CD4-positive, alpha-beta T cell treated with Interferon alpha-2 for 1 hour (primary cell): Measurements from ENCODE around the gene KCNIP4.

ENCODE experiments used
- DNase-seq, 2 donors: peaks; one replicate each; pipeline ENCODE4 v3.0.0-alpha.2; 2020 to 2022

The KCNIP4 gene

DNA sequence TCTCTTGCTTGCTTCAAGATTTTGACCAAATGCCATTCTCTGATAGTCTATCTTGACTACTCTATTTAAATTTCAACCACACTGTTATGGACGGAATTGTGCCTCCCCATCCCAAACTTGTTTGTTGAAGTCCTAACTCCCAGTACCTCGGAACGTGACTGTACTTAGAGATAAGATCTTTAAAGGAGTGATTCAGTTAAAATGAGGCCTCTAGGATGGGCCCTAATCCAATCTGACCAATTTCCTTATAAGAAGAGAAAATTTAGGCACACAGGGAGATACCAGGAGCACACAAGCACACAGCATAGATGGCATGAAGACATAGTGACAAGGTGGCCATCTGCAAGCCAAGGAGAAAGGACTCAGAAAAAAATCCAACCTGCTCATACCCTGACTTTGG lies 269.9 kb downstream of the KCNIP4 start:
- no peak for DNase-seq

DNA sequence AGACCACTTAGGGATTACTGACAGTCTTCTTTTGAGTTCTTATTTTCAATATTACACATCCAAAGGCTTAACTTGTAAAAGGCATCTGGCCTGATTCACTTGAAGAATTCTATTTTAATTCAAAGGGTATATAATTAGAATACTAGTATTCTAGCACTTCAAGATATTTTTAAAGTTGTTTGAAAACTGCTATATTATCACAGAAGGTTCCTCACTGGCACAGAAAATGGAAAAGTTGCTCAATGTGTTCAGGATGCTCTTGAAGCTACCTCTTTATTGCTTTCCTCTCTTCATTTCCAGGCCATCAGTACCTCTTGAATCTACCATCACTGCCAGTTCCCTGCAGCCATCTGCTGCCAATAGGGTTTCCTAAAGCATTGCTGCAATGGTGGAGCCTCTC lies 271.4 kb downstream of the KCNIP4 start:
- no peak for DNase-seq

- no peak for DNase-seq
These were observed 284.2 kb downstream of the KCNIP4 start for GRCh38 chr4:21664355-21664754.

GRCh38 chr4:21656832-21657231 lies 291.7 kb downstream of the KCNIP4 start:
- DNase-seq, result no peak

DNA sequence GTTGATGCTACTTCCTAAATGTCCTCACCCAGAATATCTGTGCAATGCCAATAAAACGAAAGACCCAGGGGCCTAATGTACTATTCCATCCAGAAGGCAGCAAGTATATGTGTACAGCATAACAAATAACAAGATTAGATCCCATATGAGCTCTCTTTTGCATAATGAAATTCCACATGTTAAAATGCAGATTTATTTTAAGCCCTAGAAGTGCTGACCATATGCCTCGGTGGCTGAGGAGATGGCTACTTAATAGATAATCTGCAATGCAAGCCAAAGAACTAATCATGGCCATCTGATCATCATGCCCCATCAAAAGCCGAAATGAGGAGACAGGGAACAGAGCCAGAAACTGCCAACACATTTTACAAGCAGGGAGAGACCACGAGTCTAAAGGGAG lies 293.5 kb downstream of the KCNIP4 start:
- DNase-seq, result no peak

- no peak for DNase-seq
These were observed 295.9 kb downstream of the KCNIP4 start for GRCh38 chr4:21652508-21653231.

GRCh38 chr4:21649391-21650090 lies 299.0 kb downstream of the KCNIP4 start:
- no peak for DNase-seq

DNA sequence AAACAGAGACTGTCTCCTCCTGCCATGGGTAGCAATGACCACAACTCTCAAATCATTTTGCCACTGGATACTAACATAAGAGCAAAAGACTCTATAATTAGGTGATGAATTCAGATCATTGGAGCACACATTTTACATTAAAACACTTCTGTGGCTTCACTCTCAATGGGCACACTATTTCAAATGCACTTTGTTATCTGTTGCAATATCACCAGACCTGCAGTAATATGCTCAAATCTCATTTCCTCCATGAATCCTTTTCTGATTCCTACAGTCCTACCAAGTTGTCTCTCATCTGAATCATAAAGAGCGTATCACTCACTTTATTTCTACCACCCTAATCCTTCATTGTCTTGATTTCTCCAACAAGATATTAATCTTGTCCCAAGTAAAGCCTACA lies 302.8 kb downstream of the KCNIP4 start:
- DNase-seq, result no peak

- no peak for DNase-seq
These were observed 306.9 kb downstream of the KCNIP4 start for GRCh38 chr4:21641696-21642095.

DNA sequence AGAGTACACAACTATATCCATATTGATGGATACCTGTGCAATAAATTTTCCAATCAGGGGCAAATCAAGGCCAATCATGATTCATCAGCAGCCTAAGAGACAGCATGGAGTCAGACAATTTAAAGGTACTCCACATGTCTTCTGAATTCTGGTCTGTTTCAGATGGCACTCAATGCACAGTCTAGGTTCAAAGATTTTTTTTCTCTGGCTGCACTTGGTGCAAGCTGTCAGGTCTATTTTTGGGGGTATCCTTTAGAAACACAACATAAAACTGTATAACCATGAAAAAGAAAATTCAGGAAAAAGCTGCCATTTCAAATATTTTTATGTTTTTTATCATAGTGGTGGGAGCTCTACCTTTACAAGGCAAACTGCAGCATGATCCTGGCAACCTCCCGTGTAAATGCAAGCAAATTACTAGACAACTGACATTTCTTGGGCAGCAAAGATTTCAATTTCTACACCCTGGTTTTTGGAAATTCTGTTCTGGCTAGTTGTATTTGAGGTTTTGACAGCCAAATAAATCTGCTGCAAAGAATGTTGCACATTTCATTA lies 310.3 kb downstream of the KCNIP4 start:
- no peak for DNase-seq

DNA sequence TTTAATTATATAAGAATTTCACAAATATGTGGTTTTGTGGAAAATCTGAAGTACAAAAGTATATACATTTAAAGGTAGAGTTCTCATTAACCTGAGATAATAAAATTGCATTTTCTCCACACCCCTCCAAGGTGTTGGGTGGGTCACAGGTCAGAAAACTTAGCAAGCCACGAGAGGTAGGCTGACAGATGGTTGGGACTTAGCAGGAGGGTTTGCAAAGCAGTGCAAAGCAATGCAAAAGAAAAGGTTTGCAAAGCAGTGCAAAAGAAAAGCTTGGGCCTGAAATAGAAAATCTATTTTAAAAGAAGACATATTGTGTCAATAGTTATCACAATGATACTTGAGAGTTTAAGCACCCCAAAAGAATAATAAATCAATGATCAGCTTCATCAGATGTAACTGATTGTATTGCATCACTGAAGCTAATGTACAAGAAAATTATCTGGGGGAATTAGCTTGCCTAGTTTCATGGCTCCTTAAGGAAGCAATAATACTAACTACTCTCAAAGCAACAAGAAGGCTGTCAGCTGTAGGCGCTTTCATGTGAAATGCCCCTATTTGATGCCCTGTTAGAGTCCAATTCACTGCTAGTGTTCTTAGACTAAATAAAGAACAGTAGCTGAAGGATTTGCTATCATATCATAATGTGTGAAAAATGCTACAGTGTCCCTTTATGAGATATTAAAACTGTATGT lies 319.5 kb downstream of the KCNIP4 start:
- DNase-seq, result no peak

DNA sequence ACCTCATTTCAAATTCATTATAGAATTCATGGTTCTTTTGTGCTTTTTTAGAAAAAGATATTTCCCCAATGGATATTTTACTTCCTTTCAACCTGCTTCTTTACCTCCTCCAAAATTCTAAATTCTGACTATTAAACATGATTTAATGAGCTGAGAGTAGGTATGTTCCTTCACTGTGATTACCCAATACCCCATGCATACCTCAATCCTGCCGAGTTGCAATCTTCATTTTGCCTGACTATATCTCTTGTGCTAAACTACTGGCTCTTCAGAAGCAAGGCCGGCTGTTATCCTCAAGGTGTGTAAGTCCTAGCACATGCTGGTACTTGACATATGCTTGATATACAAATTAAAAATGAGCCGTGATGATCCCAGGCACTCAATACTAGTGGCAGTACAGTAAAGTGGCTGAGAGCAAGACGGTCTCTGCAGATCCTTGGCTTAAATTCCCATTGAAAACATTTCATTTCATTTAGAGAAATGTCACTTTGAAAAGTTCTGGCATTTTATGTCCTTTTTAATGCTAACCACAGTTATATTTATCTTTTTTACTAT lies 320.4 kb downstream of the KCNIP4 start:
- DNase-seq, result no peak

DNA sequence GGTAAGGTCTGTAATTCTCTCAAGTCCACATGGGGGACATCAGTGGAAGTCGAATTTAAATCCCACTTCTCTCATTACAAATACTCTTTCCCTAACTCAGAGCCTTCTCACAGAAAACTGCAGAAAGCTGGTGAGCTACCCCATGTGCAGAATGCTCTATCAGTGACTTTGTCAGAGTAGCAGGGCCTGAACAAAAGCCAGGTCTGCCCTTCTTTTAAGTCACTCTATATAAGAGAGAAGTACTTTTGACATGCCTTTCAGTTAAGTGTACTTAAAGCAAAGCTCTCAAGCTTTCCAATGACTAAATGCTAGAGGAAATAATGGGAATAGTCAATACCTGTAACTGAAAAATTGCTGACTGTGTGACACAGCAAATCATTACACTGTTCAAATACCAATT lies 323.1 kb downstream of the KCNIP4 start:
- no peak for DNase-seq

GRCh38 chr4:21605006-21605405 lies 343.6 kb downstream of the KCNIP4 start:
- no peak for DNase-seq

DNA sequence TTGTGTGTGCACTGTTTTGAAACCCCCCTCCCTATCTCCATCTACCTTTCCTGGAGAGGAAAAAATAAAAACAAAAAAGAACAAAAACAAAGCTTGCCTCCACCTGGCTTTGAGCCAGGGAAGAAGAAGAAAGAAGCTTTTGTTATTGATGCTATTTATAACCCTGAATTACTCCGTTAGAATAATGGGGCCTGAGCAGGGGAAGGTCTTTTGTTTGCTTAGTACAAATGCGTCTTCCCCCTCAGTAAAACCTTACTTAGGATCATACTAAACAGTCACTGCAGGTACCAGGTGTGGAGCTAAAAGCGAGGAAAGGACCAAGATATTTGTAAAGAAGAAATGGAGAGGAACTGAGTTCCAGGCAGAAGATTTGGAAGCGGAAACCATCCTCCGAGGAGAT lies 352.1 kb downstream of the KCNIP4 start:
- no peak for DNase-seq

DNA sequence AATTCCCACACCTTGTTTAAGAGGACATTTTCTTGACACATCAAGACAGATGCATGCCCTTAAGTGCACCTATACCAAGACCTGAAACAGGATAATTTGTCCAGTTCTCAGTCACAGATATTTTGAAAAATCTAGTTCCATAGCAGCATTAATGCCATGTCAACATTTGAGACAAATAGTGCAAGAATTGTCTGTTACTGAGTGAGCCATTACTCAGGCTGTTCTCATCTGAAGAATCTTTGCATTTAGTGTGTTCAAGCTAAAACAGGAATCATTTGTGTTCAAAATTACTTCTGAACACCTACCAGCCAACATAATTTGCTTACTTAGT lies 354.9 kb downstream of the KCNIP4 start:
- no peak for DNase-seq

DNA sequence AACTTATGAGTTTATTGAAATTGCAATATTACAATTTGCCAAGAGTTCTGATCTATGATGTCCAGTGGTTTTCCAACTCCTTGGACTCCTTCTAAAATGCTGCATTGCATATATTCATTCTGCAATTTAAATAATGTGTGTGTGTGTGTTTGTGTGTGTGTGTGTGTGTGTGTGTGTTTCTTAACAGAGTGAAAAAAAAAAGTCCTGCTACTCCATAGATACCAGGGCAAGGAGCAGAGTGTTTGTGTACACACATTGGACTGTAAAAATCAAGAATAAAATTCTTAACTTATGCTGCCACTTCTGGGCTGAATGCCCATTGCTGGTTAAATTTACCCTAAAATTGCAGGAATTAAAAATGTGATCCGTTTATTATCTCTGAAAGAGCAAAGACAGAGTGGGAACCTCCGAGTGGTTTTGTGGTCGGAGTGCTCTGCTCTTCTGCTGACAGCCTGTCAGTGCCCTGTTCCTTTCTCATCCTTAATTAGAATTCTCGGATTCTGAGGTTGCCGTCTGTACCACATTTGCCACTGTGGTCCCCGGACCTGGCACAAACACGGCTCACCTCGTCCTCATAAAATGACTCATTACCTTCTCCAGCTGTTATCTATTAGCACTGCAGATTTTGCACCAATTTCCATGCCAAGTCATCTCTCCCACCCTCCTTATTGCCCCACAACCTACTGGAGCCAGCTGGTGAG lies 355.5 kb downstream of the KCNIP4 start:
- no peak for DNase-seq

DNA sequence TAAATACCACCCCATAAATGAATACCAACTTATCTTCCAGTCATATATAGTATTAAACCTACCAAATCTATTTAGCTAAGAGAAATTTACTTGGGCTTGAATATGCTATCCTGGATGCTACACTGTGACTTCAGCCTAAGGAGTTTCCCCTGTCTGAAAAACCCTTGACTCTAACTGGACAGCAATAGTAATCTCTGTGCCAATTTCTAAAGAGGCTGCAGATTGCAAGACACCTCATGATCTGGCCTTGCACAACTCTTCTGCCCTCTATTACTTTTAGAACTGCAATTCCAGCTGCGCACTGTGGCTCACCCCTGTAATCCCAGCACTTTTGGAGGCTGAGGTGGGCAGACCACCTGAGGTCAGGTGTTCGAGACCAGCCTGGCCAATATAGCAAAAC lies 371.5 kb downstream of the KCNIP4 start:
- no peak for DNase-seq

DNA sequence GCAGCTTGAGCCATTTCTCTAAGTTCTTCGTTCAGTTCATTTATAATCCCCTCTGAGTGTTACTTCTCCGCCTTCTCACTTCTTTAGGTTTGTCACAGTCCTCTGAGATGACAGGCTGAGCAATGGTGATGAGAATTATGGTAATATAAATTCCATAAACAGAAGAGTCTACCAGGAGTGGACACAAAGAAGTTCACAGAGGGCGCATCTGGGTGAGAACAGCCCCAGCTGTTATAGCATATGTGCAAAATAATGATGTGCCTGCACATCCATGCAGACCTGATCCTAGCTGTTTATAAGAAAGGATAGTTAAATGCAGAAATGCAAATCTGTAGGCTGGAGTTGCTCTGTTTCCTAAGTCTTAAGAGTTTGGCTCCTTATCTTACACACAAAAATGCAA lies 377.5 kb downstream of the KCNIP4 start:
- DNase-seq, result no peak

DNA sequence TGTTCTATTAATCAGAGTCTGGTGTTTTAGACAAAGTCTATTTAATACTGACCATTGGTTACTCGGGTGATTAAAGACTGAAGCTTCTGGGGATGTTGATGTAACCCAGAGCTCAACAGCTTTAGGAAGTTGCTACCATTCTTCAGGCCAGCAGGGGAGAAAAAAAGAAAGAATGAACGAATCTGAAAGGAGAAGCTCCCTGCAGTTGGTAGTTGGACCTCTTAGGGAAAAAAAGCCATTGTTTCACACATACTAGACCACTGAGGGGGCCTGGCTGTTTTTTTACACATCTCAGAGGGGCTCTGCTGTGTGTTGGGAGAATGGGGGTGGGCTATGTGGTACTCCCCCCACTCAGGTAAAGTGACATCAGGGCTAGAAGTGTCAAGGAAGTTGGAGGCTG lies 378.9 kb downstream of the KCNIP4 start:
- no peak for DNase-seq

DNA sequence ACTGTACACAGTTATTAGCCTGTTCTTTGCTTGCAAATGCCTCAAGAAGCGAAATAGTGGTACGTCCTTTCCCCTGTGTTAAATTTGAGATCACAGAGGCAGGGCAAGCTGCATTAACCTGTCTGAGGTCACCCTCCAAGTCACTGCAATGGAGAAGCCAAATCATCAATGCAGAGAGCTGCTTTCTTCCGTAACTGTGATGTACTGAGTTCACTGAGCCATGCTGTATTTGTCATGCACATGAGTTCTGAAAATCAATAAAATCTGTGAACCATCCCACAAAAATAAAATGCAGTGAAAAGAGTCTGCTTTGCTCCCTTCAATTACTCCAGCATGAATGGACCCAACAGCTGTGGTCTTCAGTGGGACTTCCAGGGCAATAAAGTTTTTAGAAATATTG lies 393.5 kb downstream of the KCNIP4 start:
- DNase-seq, result no peak

- no peak for DNase-seq
These were observed 394.1 kb downstream of the KCNIP4 start for GRCh38 chr4:21554500-21554899.

DNA sequence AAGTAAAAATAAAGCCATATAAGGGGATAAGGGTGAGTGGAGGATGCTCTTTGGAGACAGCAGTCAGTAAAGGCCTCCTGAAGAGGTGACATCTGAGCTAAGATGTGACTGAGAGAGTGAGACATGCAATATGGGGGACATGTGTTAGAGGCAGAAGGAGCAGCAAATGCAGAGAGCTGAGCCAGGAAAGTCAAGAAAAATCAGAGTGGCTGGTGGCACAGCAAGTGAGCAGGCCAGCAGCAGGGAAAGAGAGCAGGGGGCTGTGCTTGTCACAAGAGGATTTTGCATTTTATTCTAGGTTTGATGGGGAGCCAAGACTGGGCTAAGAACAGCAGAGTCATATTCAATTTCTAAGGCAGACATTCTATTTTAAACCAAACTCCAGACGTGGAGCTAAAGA lies 394.5 kb downstream of the KCNIP4 start:
- DNase-seq, result no peak
